ENCODE measurements around the gene PRF1. TPM values are rescaled to one million over a fixed set of nuclear protein-coding genes. Genes with fewer than 3 reads are reported as not detected.

The PRF1 gene
- total RNA-seq (1 to 10 TPM in 6 of 9 donors, under 1 TPM in 3; 0.17 to 4.1 (median 2.1) TPM), polyA plus RNA-seq (1 to 10 TPM in 2 of 3 donors, under 1 TPM in 1; 0.77 to 2.4 (median 1.0) TPM)
- long read RNA-seq, donor 1: 0 reads
- long read RNA-seq, donor 2: 0 reads
- long read RNA-seq, donor 3: 0 reads
- long read RNA-seq, donor 4, partial matches to known transcripts: 0 of 1 reads
- long read RNA-seq, donor 4, other reads (novel, unspliced or antisense): 0 of 1 reads
- long read RNA-seq, donor 5, partial matches to known transcripts: 1 of 6 reads
- long read RNA-seq, donor 5, other reads (novel, unspliced or antisense): 0 of 6 reads
- long read RNA-seq, donor 6: 0 reads
- long read RNA-seq, donor 7: 0 reads
- long read RNA-seq, donor 8: 0 reads
- long read RNA-seq, donor 9, partial matches to known transcripts: 0 of 1 reads
- long read RNA-seq, donor 9, other reads (novel, unspliced or antisense): 0 of 1 reads
- long read RNA-seq, donor 10: 0 reads

DNA sequence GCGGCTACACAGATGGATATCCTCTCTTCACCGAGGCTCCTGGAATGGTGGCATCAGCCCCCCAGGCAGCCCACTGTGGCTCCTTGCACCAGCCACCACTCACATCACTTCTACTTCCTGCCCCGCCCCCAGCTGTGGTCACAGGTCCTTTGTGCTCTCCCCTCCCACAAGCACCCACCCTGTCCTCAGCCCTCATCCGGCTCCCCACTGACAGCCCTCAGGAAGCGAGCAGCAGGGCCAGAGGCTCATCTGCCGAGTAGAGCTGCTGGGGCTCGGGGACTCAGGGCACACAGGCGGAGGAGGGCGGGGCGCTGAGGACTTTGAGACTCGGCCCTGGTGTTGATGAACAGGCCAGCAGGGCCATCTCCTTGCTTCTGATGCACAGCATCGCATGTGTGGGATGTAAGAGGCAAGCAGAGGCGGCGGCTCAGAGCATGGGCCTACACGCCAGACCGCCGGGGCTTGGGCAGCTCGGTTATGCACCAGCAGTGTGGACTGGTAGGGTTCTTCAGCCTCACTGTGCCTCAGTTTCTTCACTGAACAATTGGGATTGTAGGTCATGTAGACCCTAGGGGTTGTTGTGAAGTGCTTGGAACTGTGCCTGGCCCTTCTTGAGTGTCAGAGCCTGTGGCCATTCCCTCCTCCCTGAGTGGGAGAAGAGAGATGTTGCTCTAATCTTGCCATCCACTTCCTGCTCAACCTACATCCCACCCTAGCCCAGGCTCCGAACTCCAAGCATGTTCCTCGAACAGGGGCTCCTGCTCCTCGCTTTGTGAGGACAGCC is at the start of gene PRF1:
Gene PRF1, minus strand, starts transcription at position 77 of the 784 bp plus-strand sequence. CDS start 1,839 bp downstream, outside the sequence.
- H3K27me3 ChIP-seq: no peaks in the 10 kb centered on the region
- H3K27ac ChIP-seq: no peak within 1 kb of the TSS
- H3K4me3 ChIP-seq: no peak within 1 kb of the TSS
- DNase-seq: peak in 2 of 7 donors; percentile 32 to 51
- no peaks in the 10 kb centered on the region for H3K9me3 ChIP-seq (replicated peaks in 1 of 3)
- H3K4me1 ChIP-seq (replicated peaks in 1 of 2): no peaks in the 10 kb centered on the region
- 87 to 95% (median 91%) methylated on average over 9 to 21 of the region's 21 CpGs for WGBS, 4 donors
- intact Hi-C loops (cut with DNase I): no loop called here
- no peak for TF ChIP-seq POLR2A (IDR thresholded peaks at IDR 0.05)
- TF ChIP-seq CTCF (IDR thresholded peaks at IDR 0.05): no peak
- no peaks in the 10 kb centered on the region for H3K36me3 ChIP-seq (replicated peaks in 1 of 2)

DNA sequence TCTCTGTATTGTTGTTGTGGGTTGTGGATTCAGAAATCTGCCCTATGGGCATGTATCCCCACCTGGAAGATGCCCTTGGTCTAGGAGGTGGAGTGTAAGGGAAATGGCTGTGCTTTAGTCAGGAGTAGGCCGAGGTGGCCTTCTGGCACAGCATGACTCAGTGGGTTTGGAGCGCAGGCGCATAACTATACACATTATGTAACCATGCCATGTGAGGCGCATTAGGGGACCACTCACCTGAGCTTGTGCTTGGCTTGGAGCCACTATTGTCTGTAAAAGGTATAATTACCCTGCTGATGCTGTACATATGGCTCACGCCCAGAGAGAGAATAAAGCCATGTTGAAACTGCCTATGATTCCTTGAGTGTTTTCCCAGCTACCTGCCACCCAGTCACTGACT is 49.1 kb upstream of the PRF1 start:
- WGBS, 4 donors: 92 to 98% (median 93%) methylated on average over 5 of the region's 5 CpGs
- H3K27ac ChIP-seq: no peak overlapping the region
- TF ChIP-seq POLR2A (IDR thresholded peaks at IDR 0.05) (no peak), CTCF (IDR thresholded peaks at IDR 0.05) (no peak)
- no peaks in the 10 kb centered on the region for H3K27me3 ChIP-seq
- H3K4me1 ChIP-seq (replicated peaks in 1 of 2): no peaks in the 10 kb centered on the region
- H3K4me3 ChIP-seq: no peak overlapping the region
- H3K36me3 ChIP-seq (replicated peaks in 1 of 2): no peaks in the 10 kb centered on the region
- intact Hi-C loops (cut with DNase I): no loop called here
- DNase-seq: no peak
- no peaks in the 10 kb centered on the region for H3K9me3 ChIP-seq (replicated peaks in 1 of 3)

DNA sequence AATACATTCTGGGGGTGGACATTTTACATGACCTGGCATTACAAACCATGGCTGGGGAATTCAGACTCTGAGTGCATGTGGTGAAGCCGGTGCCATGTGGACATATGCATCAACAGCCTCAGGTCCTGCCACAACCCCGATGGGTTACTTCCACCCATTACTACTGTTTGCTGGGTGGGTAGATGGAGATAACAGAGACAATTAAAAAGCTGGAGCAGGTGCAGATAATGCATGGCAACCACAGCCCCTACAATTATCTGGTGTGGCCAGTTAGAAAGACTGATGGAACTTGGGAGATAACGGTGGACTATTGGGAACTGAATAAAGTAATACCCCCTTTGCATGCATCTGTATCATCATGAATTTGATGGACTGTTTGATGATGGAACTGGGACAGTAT is 48.2 kb upstream of the PRF1 start:
- H3K4me1 ChIP-seq (replicated peaks in 1 of 2): no peaks in the 10 kb centered on the region
- WGBS, 4 donors: 92 to 100% (median 97%) methylated on average over 3 of the region's 3 CpGs
- no peaks in the 10 kb centered on the region for H3K36me3 ChIP-seq (replicated peaks in 1 of 2)
- TF ChIP-seq CTCF (IDR thresholded peaks at IDR 0.05) (no peak), POLR2A (IDR thresholded peaks at IDR 0.05) (no peak)
- intact Hi-C loops (cut with DNase I): no loop called here
- H3K4me3 ChIP-seq: no peak overlapping the region
- DNase-seq: no peak
- no peak overlapping the region for H3K27ac ChIP-seq
- no peaks in the 10 kb centered on the region for H3K27me3 ChIP-seq
- H3K9me3 ChIP-seq (replicated peaks in 1 of 3): no peaks in the 10 kb centered on the region

- intact Hi-C loops (cut with DNase I): no loop called here
- no peak for TF ChIP-seq CTCF (IDR thresholded peaks at IDR 0.05)
- TF ChIP-seq POLR2A (IDR thresholded peaks at IDR 0.05): no peak
- WGBS, 4 donors: 83 to 96% (median 92%) methylated on average over 3 of the region's 3 CpGs
Observed at GRCh38 chr10:70650104-70650503, 47.6 kb upstream of the PRF1 start.

More at GRCh38 chr10:70650104-70650503, 47.6 kb upstream of the PRF1 start:
- no peaks in the 10 kb centered on the region for H3K9me3 ChIP-seq (replicated peaks in 1 of 3)
- no peak overlapping the region for H3K27ac ChIP-seq
- no peaks in the 10 kb centered on the region for H3K27me3 ChIP-seq
- H3K4me3 ChIP-seq: no peak overlapping the region
- H3K4me1 ChIP-seq (replicated peaks in 1 of 2): no peaks in the 10 kb centered on the region
- no peak for DNase-seq
- no peaks in the 10 kb centered on the region for H3K36me3 ChIP-seq (replicated peaks in 1 of 2)
